IMR-90 (cell line): ENCODE measurements around the gene CYP2R1. TPM values are rescaled to one million over a fixed set of nuclear protein-coding genes. Genes with fewer than 3 reads are reported as not detected.

Experiments used
- ATAC-seq: fragments of 200-7000 bp; cut with Tn5 transposase; 2 replicates; pipeline ENCODE4 v1.9.1; 2020; ENCODE audit warnings: low read depth, mild to moderate bottlenecking, moderate library complexity
- BruUV-seq: library from RNA; stranded (reverse); fragments of 400-500 nt; replicated peaks from 2 replicates; lab custom pipeline; 2021; lab: Mats Ljungman, UMichigan
- CTCF ChIA-PET: fragments of 300-600 bp; formaldehyde crosslinking; extraction: SDS; loops from one replicate; lab custom pipeline; 2021; ENCODE audit warnings: antibody characterized with exemption; lab: Yijun Ruan, JAX
- POLR2A ChIA-PET: fragments of 300-600 bp; sonication (Branson Sonifier 250); formaldehyde crosslinking; loops from one replicate; lab custom pipeline; 2022; ENCODE audit warnings: antibody characterized with exemption; ENCODE audit not compliant: unreplicated experiment; lab: Charles Lee
- DNase-seq: peaks from one replicate; pipeline ENCODE4 v3.0.0; 2013
- H2AFZ ChIP-seq: replicated peaks from 2 replicates; pipeline ENCODE3; 2013; ENCODE audit warnings: low read length, mild to moderate bottlenecking; ENCODE audit not compliant: poor library complexity
- H2AK5ac ChIP-seq: 2 replicates; pipeline ENCODE4 v1.6.1; 2013; ENCODE audit warnings: low read depth, low read length, inconsistent platforms
- H2AK9ac ChIP-seq: replicated peaks from 2 replicates; pipeline ENCODE3; 2013; ENCODE audit warnings: mild to moderate bottlenecking, low read depth, low read length, moderate library complexity; ENCODE audit not compliant: poor library complexity
- H2BK120ac ChIP-seq: 2 replicates; pipeline ENCODE4 v1.6.1; 2013; ENCODE audit warnings: low read depth, low read length, inconsistent platforms
- H2BK15ac ChIP-seq: 3 replicates; pipeline ENCODE4 v1.6.1; 2013; ENCODE audit warnings: low read depth, low read length, inconsistent platforms
- H2BK20ac ChIP-seq: 2 replicates; pipeline ENCODE4 v1.6.1; 2013; ENCODE audit warnings: low read depth, mild to moderate bottlenecking, inconsistent platforms, low read length, moderate library complexity
- H2BK5ac ChIP-seq: 2 replicates; pipeline ENCODE4 v1.6.1; 2013; ENCODE audit warnings: mild to moderate bottlenecking, low read depth, low read length, inconsistent platforms; ENCODE audit not compliant: poor library complexity, severe bottlenecking
- H3K14ac ChIP-seq: replicated peaks from 2 replicates; pipeline ENCODE4 v1.6.1; 2013; ENCODE audit warnings: low read depth, low read length, inconsistent platforms
- H3K18ac ChIP-seq: 2 replicates; pipeline ENCODE4 v1.6.1; 2013; ENCODE audit warnings: low read depth, low read length, control low read depth
- H3K23ac ChIP-seq: 2 replicates; pipeline ENCODE4 v1.6.1; 2013; ENCODE audit warnings: low read depth, low read length, inconsistent platforms
- H3K27ac ChIP-seq: 2 replicates; pipeline ENCODE4 v1.5.1; 2013; ENCODE audit warnings: mild to moderate bottlenecking, control low read depth, low read length; ENCODE audit not compliant: insufficient read depth
- H3K27me3 ChIP-seq: 2 replicates; pipeline ENCODE4 v1.6.1; 2013; ENCODE audit warnings: low read length; ENCODE audit not compliant: control insufficient read depth, insufficient read depth
- H3K36me3 ChIP-seq: 2 replicates; pipeline ENCODE4 v1.6.1; 2013; ENCODE audit warnings: low read length, mixed read lengths; ENCODE audit not compliant: control insufficient read depth, insufficient read depth
- H3K4ac ChIP-seq: 2 replicates; pipeline ENCODE4 v1.6.1; 2013; ENCODE audit warnings: low read depth, low read length, inconsistent platforms
- H3K4me1 ChIP-seq: 2 replicates; pipeline ENCODE4 v1.6.1; 2013; ENCODE audit warnings: low read length, mixed read lengths; ENCODE audit not compliant: control insufficient read depth, insufficient read depth
- H3K4me2 ChIP-seq: 2 replicates; pipeline ENCODE4 v1.6.1; 2013; ENCODE audit warnings: low read depth, mild to moderate bottlenecking, control low read depth, low read length, moderate library complexity
- H3K4me3 ChIP-seq: 2 replicates; pipeline ENCODE4 v1.5.1; 2013; ENCODE audit warnings: low read depth, mild to moderate bottlenecking, control low read depth, low read length, moderate library complexity; ENCODE audit not compliant: insufficient read depth
- H3K56ac ChIP-seq: 2 replicates; pipeline ENCODE4 v1.6.1; 2013; ENCODE audit warnings: low read length, inconsistent platforms; ENCODE audit not compliant: insufficient read depth; ENCODE audit errors: extremely low read depth
- H3K79me1 ChIP-seq, 2 experiments: 2 replicates each; pipeline ENCODE4 v1.6.1; 2013; ENCODE audit warnings: low read length in 2 of 2, inconsistent platforms in 1 of 2, low read depth in 1 of 2
- H3K9ac ChIP-seq: 2 replicates; pipeline ENCODE4 v1.6.1; 2013; ENCODE audit warnings: low read depth, low read length, control low read depth
- H3K9me1 ChIP-seq: 2 replicates; pipeline ENCODE4 v1.6.1; 2013; ENCODE audit warnings: low read length, inconsistent platforms; ENCODE audit not compliant: insufficient read depth
- H3K9me3 ChIP-seq: 2 replicates; pipeline ENCODE4 v1.6.1; 2013; ENCODE audit warnings: low read length; ENCODE audit not compliant: control insufficient read depth, insufficient read depth
- H4K20me1 ChIP-seq: 2 replicates; pipeline ENCODE4 v1.6.1; 2013; ENCODE audit warnings: low read length, inconsistent platforms; ENCODE audit not compliant: insufficient read depth
- H4K5ac ChIP-seq: 2 replicates; pipeline ENCODE4 v1.6.1; 2013; ENCODE audit warnings: mild to moderate bottlenecking, low read depth, low read length, control low read depth
- H4K8ac ChIP-seq, 2 experiments: 2 replicates each; pipeline ENCODE4 v1.6.1; 2013; ENCODE audit warnings: low read depth in 2 of 2, low read length in 2 of 2, control low read depth in 1 of 2, inconsistent platforms in 1 of 2
- H4K91ac ChIP-seq: 2 replicates; pipeline ENCODE4 v1.6.1; 2013; ENCODE audit warnings: low read depth, low read length, inconsistent platforms; ENCODE audit not compliant: insufficient read depth
- BHLHE40 ChIP-seq: fragments of 150-350 bp; IDR thresholded peaks from 2 replicates; pipeline ENCODE4 v1.6.1; 2016; ENCODE audit warnings: mild to moderate bottlenecking, low read depth, low read length
- CEBPB ChIP-seq: IDR thresholded peaks from 2 replicates; pipeline ENCODE4 v1.6.1; 2012; ENCODE audit warnings: low read depth, low read length, improper control_type of control experiment
- CHD1 ChIP-seq: IDR thresholded peaks from 2 replicates; pipeline ENCODE4 v1.6.1; 2012; ENCODE audit warnings: low read depth, low read length, improper control_type of control experiment
- CTCF ChIP-seq: conservative IDR thresholded peaks from 2 replicates; pipeline ENCODE4 v1.5.1; 2012; ENCODE audit warnings: mild to moderate bottlenecking, low read depth, low read length, improper control_type of control experiment
- FOS ChIP-seq: fragments of 150-350 bp; IDR thresholded peaks from 2 replicates; pipeline ENCODE4 v1.6.1; 2016; ENCODE audit warnings: low read depth, low read length
- MAFK ChIP-seq: IDR thresholded peaks from 2 replicates; pipeline ENCODE4 v1.6.1; 2012; ENCODE audit warnings: low read depth, low read length, improper control_type of control experiment
- MAZ ChIP-seq: IDR thresholded peaks from 2 replicates; pipeline ENCODE4 v1.6.1; 2012; ENCODE audit warnings: low read depth, mild to moderate bottlenecking, low read length, improper control_type of control experiment, moderate library complexity, borderline replicate concordance
- MXI1 ChIP-seq: IDR thresholded peaks from 2 replicates; pipeline ENCODE4 v1.6.1; 2012; ENCODE audit warnings: low read depth, mild to moderate bottlenecking, low read length, moderate library complexity, borderline replicate concordance
- NFE2L2 ChIP-seq: fragments of 150-350 bp; IDR thresholded peaks from 2 replicates; pipeline ENCODE4 v1.6.1; 2016; ENCODE audit warnings: low read depth, mild to moderate bottlenecking, low read length
- POLR2A ChIP-seq: IDR thresholded peaks from 2 replicates; pipeline ENCODE4 v1.6.1; 2012; ENCODE audit warnings: mild to moderate bottlenecking, low read depth, low read length
- RAD21 ChIP-seq: IDR thresholded peaks from 2 replicates; pipeline ENCODE4 v1.6.1; 2012; ENCODE audit warnings: low read length, improper control_type of control experiment
- RCOR1 ChIP-seq: IDR thresholded peaks from 2 replicates; pipeline ENCODE4 v1.6.1; 2012; ENCODE audit warnings: mild to moderate bottlenecking, low read length, improper control_type of control experiment; ENCODE audit not compliant: insufficient replicate concordance
- RFX5 ChIP-seq: IDR thresholded peaks from 2 replicates; pipeline ENCODE4 v1.8.0; 2012; ENCODE audit warnings: low read depth, mild to moderate bottlenecking, low read length, moderate library complexity
- SMC3 ChIP-seq: fragments of 150-350 bp; IDR thresholded peaks from 2 replicates; pipeline ENCODE4 v1.6.1; 2016; ENCODE audit warnings: low read depth, mild to moderate bottlenecking, antibody characterized with exemption, low read length, moderate library complexity
- USF2 ChIP-seq: fragments of 150-350 bp; IDR thresholded peaks from 2 replicates; pipeline ENCODE4 v1.6.1; 2017; ENCODE audit warnings: mild to moderate bottlenecking, antibody characterized with exemption, low read length, low read depth
- WGBS, 2 experiments: methylation state at CpG; one replicate each; pipeline versions ENCODE4 v1.1.5 to v1.1.7; 2013; ENCODE audit warnings: missing lambda C conversion rate in 2 of 2; ENCODE audit not compliant: insufficient read length in 1 of 2; ENCODE audit errors: extremely low coverage in 2 of 2; 5-methylcytosine and 5-hydroxymethylcytosine counted together
- dilution Hi-C: fragments of 300-500 bp; cut with HindIII; formaldehyde crosslinking; loops from one replicate; pipeline ENCODE4 v1.14.3; 2018; ENCODE audit warnings: low sequenced_read_pairs; ENCODE audit not compliant: unreplicated experiment
- in situ Hi-C: fragments of 300-500 bp; cut with MboI; formaldehyde crosslinking; loops from 3 replicates; pipeline ENCODE4 v1.14.3; 2019; ENCODE audit warnings: low sequenced_read_pairs, inconsistent platforms, mixed read lengths
- intact Hi-C: fragments of 100-400 bp; cut with micrococcal nuclease; formaldehyde crosslinking; loops from 2 replicates; pipeline ENCODE4 v1.10.0; 2022
- polyA plus RNA-seq, 3 experiments: library from polyadenylated mRNA; depleted of rRNA; stranded (reverse); fragments of >200 nt; gene quantifications; 2 replicates each; pipeline ENCODE4 v1.2.3, GENCODE V29; 2012; ENCODE audit warnings: low replicate concordance in 1 of 3
- total RNA-seq: library from RNA; depleted of rRNA; stranded (reverse); fragments of >200 nt; gene quantifications from 2 replicates; pipeline ENCODE4 v1.2.3, GENCODE V29; 2012
- TF ChIP-seq, protein P1 (sequence below): fragments of 150-350 bp; IDR thresholded peaks from 2 replicates; pipeline ENCODE4 v1.6.1; 2016; ENCODE audit warnings: low read depth, mild to moderate bottlenecking, low read length, moderate library complexity, borderline replicate concordance

The CYP2R1 gene
- total and polyA plus RNA-seq, 2 of the 4 experiments (the other 2 are of a cell fraction), result 4.7 to 5.2 TPM

DNA sequence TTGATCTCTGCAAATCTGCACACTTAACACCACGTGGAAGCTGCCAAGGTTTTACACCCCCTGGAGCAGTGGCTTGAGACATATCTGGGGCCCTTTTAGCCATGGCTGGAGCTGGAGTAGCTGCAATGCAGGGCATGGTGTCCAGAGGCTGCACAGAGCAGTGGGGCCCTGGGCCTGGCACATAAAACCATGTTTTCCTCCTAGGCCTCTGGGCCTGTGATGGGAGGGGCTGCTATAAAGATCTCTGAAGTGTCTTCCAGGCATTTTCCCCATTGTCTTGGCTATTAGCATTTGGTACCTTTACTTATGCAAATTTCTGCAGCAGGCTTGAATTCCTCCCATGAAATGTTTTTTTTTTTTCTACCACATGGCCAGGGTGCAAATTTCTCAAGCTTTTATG is 46.9 kb upstream of the CYP2R1 start:
- Histone ChIP-seq H3K23ac (no peak overlapping the region), H2AK5ac (no peak overlapping the region), H4K20me1 (no peaks in the 10 kb centered on the region), H2BK5ac (no peak overlapping the region), H3K9ac (no peak overlapping the region), H3K9me3 (no peaks in the 10 kb centered on the region), H2AFZ (no peak overlapping the region), H3K56ac (no peak overlapping the region), H3K36me3 (no peaks in the 10 kb centered on the region), H3K18ac (no peak overlapping the region), H2BK120ac (no peak overlapping the region), H2AK9ac (no peak overlapping the region), H3K4me3 (no peak overlapping the region), H2BK20ac (no peak overlapping the region), H3K4me2 (no peak overlapping the region), H4K91ac (no peak overlapping the region), H2BK15ac (no peak overlapping the region), H3K9me1 (no peaks in the 10 kb centered on the region), H3K14ac (no peak overlapping the region), H3K4me1 (no peaks in the 10 kb centered on the region), H4K5ac (no peak overlapping the region), H3K27ac (no peak overlapping the region), H3K27me3 (no peaks in the 10 kb centered on the region; the same call in 1 of the 2 replicates), H3K79me1 (no peaks in the 10 kb centered on the region), H3K4ac (no peak overlapping the region), H4K8ac (no peak overlapping the region)
- ATAC-seq (no peak), DNase-seq (no peak)
- POLR2A ChIA-PET, result no interaction called here
- in situ Hi-C loops (no loop called here), intact Hi-C loops (no loop called here), dilution Hi-C loops (no loop called here)
- TF ChIP-seq NFE2L2, result no peak
- TF ChIP-seq RFX5, result no peak
- TF ChIP-seq CTCF, result no peak
- TF ChIP-seq RAD21, result no peak
- TF ChIP-seq MXI1, result no peak
- TF ChIP-seq, protein P1, sequence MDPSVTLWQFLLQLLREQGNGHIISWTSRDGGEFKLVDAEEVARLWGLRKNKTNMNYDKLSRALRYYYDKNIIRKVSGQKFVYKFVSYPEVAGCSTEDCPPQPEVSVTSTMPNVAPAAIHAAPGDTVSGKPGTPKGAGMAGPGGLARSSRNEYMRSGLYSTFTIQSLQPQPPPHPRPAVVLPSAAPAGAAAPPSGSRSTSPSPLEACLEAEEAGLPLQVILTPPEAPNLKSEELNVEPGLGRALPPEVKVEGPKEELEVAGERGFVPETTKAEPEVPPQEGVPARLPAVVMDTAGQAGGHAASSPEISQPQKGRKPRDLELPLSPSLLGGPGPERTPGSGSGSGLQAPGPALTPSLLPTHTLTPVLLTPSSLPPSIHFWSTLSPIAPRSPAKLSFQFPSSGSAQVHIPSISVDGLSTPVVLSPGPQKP, result no peak
- TF ChIP-seq MAZ, result no peak
- no peak for TF ChIP-seq SMC3
- no peak for TF ChIP-seq CEBPB
- TF ChIP-seq RCOR1, result no peak
- TF ChIP-seq USF2, result no peak
- no peak for TF ChIP-seq BHLHE40
- no peak for TF ChIP-seq POLR2A
- TF ChIP-seq FOS, result no peak
- TF ChIP-seq CHD1, result no peak
- TF ChIP-seq MAFK, result no peak
- CTCF ChIA-PET, result interaction anchor here (0.9 kb wide), 1 partner anchor 32 kb away, joined by 3 read pairs; no protein-coding TSS in a partner anchor
- WGBS, 2 experiments, result no CpG with 5 or more reads among the region's 1 CpG
- no TSS peak for BruUV-seq
